ENCODE data around the gene GXYLT1.
"Not testable (repeated sequence)": the region's sequence is repeated elsewhere in the genome, so short reads cannot be mapped to it uniquely, and the experiment has no call there.

The GXYLT1 gene

DNA sequence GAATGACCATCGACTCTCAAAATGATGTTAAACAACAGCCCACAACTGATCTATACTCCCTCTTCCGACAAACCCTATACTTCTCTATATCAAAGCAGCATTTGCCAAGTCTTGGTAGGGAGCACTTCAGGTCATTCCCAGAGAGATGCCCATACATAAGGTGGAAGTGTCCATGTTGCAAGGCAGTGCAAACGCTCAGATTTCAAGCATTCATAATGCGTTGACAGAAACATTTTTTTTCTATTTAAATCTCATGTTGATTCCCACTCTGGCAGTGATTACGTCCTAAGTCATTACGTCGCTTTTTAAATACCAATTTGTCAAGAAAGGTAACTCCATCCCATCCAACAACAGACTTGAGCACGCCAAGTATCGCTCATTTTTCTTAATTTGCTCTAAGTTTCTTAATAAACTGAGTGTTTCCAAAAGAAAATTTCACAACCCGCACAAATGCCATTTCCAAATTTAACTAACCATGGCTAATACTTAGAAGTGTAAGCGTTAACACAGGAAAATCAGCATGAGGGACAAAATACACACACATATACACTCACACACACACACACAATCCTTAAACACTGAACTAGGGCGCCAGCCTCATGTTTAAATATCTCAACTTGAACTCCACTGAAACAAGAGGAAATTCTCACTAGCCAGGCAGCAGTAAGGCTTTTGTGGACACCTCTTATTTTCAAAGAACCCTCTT lies 1.1 kb downstream of the GXYLT1 start:
- DNase-seq, result no peak

DNA sequence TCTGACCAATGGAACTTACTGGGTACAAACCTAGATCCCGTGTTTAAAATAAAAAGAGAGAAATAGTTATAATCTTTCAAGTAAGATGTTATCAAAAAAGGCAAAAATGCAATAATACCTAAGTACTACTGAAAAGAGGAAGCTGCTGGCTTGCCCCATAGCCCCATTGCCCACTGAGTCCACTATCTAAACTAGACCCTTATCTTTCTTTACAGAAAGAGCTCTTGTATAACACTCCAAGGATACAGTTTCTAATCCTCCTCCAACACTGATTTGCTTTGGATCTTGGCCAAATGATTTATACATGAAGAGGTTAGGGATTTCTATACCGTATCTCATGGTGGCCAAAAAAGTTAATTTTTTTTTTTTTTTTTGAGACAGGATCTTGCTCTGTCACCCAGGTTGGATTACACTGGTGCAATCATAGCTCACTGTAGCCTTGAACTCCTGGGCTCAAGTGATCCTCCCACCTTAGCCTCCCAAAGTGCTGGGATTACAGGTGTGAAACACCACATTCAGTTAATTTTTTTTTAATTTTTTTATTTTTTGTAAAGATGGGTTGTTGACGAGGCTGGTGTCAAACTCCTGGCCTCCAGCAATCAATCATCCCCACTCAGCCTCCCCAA lies 2.6 kb downstream of the GXYLT1 start:
- no peak for DNase-seq

DNA sequence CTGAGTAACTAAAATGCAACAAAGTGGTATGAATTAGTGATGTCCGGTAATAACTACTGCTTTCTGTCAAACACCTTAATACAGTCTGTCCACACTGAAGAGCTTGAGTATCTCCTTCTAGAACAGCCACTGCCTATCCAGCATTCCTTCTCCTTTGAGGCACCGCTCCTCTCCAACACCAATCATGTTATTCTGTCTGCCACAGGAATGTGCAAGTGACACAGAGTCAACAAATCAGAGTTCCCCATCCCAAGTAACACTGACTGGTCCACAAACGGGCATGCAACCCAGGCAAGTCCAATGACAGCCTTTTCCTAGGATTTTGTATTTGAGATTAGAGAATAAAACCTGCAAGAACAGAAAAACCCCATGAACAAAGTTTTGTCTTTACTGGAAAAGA lies 3.8 kb downstream of the GXYLT1 start:
- no peak for DNase-seq

DNA sequence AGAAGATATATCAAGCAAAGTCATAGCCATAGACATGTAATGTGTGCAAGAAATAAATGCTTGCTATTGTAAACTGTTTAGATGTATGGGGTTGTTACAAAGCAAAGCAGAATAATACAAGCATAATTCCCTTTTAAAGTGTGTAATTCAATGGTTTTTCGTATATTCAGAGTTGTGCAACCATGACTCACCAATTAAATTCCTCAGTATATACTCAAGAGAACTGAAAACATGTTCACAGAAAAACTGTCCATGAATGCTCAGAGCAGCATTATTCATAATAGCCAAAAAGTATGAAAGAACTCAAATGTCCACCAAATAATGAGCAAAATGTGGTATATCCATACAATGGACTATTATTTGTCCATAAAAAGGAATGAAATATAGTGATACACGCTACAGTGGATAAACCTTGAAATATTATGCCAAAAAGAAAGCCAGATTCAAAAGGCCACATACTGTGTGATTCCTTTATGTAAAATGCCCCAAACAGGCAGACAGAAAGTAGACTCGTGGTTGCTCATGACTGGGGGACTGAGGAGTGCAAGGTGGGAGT lies 9.3 kb downstream of the GXYLT1 start:
- no peak for DNase-seq

DNA sequence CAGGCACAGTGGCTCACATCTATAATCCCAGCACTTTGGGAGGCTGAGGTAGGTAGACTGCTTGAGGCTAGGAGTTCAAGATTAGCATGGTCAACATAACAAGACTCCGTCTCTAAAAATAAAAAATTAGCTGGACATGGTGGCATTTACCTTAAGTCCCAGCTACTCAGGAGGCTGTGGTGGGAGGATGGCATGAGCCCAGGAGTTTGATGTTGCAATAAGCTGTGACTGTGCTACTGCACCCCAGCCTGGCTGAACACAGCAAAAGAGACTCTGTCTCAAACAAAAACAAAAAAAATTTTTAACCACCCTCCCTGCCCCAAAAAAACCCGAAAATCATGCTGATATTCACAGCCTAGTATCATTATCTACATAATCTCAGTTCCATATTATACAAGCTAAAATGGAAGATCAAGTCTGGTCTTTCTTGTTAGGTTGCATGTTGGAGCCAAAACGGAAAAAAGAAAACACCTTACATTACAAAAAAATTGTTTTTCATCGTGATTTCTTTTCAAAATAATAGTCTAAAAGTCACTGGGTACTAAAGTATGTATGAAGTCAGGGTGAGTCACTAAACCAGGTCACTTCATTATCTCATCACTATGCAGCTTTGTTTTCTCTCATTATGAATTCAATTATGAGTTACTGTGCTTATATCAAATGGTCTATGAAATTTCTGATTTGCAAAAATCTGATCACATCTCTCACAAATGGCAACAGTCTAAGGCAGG lies 13.8 kb downstream of the GXYLT1 start:
- no peak for DNase-seq

DNA sequence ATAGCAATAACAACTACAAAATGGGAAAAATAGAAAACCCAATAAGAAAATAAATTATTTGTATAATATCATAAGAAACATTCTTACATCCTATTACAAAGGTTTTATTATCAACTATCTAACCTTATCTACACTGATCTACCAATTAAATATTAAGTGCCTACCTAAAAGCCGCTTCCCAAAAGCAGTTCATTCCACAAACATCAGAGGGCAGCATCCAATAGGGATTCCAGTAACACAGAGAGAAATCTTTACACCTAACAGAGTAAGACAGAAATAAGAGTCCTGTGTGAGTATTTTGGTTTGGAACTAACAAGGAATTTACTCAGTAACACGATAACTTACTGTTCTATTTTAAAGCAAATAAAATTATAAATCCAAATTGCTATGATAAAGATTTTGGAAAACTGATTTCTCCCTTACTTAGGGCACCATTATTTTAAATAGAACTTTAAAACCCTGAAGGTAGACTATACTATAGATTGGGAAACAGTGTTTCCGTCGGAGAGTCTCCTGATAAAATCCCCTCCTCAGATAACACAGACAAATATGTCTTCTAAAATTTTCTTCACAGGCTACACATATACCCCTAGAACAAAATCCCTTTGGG lies 15.0 kb downstream of the GXYLT1 start:
- DNase-seq, result no peak

DNA sequence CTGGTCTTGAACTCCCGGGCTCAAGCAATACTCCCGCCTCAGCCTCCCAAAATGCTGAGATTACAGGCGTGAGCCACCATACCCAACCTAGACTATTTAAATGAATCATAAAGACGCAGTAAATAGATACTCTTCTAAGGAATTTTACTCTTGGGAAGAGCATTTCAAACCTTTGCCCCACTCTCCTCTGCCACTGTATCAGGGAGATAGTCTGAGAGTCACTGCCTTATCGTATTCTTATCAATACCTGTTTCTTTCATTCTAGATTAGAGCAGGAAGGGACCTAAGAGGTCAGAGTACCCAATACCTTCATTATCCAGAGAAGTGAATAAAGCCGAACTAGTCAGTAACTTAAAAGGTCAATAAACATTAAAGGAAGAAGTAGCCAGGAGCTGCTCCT lies 15.8 kb downstream of the GXYLT1 start:
- no peak for DNase-seq

DNA sequence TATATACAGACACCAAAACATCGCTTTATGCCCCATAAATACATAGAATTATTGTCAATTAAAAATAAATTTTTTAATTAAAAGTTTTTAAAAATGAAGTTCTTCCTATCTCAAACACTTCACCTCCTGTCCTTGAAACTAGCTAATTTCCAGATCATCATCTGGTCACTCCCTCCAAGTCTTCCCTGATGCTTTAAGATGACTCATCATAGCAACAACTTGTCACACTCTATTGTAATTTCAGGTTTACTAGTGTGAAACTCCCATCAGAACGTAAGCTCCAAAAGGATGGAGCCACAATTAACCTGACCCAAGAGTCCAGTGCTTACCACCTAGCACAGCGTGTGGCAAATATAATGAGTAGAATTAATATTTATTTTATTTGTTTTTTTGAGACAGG lies 16.3 kb downstream of the GXYLT1 start:
- DNase-seq, result no peak

DNA sequence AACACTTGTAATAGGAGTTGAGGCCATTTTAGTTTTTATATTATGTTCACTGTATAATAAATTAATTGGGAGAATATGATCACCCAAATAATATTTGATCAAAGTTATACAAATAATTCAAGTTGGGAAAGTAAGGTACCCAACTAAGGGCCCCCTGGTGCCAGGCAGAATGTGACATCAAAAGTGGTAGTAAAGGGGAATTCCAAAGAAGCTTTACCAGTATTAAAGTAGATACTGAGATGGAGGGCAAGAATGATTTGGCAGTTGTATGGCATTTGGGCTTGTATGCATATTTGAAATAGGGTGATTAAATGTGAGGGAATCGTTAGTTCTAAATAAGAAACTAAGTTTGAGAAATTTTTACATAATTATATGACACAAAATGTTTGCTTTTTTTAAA lies 17.7 kb downstream of the GXYLT1 start:
- DNase-seq, result no peak

DNA sequence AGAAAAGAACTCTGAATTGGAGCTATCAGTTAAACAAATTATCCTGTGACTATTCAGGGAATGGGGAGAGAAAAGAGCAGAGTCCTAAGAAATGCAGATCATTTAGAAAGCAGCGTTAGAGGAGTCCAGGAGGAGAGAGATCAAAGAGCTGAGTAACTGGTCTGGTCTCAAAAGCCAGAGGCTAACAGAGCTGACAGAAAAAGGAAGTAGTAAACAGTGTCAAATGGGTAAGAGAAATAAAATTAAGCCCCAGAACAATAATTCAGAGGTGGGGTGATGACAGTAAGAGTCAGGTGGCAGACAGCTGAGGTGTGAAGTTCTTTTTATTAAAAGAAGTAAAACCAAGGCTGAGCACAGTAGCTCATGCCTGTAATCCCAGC lies 19.3 kb downstream of the GXYLT1 start:
- DNase-seq, result no peak

DNA sequence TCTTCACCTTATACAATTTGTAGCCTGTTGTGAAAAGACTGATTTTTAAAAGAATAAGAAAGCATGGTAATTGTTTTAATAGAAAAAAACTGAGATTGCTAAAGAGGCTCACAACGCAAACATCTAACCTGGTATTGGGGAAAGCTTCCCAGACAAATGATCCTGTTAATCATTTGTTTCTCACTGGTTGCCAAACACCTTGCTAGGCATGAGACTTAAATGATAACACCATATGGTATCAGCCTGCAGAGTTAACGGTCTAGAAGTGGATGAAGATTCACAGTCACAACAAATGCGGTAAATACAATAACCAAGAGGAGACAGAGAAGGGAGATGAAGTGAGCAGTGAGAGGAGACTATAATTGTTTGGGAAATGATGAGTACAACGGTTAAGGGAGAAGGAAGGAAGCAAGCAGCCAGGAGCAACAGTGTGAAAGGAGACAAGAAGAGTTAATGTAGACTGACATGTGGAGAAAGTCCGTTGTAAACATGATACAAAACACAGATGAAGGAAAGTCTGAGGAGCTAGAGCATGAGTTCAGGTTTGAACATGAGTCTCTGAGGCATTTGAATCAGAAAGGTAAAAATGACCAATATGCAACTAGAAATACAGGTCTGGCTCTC lies 19.8 kb downstream of the GXYLT1 start:
- DNase-seq, result no peak

DNA sequence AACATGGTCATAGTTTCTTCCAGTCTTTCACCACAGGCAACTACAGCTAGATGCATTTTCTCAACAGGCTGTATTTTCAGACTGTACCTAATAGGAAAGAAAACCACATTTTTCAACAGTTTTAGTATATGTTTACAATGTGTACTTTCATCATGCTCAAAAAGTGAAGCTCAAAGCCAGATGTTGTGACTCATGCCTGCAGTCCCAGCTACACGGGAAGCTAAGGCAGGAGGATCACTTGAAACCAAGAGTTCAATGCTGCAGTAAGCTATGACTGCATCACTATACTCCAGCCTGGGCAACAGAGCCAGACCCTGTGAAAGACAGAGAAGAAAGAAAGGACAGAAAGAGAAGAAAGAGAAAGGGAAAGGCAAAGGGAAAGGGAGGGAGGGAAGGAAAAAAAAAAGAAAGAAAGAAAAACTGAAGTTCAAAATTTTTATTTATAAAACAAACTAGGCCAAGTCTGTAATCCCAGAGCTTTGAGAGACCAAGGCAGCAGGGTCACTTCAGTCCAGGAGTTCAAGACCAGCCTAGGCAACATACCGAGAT lies 25.5 kb downstream of the GXYLT1 start:
- no peak for DNase-seq

DNA sequence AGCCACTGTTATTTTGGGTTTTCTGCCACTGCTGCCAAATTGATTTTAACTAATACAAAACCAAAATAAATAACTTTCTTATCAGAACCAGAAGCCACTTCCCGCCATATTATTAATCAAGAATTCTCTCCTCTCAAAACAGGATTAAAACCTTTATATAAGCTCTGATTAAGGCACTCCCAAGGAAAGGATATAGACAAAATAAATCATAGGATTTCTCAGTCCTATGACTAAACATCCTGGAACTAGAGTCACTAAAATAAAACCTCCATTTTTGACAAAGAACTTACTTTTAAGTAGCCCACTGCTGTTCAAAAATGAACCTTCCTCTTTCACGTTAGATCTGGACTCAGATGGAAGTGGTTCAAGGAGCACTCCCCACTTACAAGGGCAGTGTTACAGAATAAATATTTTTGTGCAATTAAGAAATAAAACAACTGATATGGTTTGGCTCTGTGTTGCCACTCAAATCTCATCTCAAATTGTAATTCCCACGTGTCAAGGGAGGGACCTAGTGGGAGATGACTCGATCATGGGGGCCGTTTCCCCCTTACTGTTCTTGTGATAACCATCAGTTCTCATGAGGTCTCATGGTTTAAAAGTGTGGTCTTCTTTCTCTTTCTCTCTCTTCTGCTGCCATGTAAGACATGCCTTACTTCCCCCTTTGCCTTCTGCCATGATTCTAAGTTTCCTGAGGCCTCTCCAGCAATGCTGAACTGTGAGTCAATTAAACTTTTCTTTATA lies 26.4 kb downstream of the GXYLT1 start:
- no peak for DNase-seq

DNA sequence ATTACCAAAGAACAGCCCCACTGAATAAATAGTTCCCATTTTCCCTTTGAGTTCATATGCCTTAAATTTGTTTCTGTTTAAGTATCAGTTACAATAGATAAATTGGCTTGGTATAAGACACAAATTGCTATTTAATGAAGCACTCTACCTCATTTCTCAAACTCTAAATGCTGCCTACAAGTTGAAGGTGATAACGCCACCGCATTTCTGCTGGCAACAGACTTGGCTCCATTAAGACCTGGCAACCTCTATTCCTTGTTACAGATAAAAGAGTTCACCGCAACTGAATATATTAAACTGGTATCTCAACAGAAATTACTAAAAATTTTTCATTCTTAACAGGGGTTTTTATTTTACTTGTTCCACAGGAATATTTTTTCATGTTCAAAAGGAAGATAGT lies 35.6 kb downstream of the GXYLT1 start:
- no peak for DNase-seq

DNA sequence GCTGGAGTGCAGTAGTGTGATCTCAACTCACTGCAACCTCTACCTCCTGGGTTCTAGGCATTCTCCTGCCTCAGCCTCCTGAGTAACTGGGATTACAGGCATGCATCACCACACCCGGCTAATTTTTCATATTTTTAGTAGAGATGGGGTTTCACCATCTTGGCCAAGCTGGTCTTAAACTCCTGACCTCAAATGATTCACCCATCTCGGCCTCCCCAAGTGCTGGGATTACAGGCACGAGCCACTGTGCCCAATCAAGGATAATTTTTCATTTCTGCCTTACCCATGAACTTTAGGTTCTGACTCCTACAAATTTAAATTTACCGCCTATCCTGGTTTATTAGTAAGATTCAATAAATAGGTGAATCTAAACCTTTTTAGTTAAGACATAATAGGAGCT lies 37.9 kb downstream of the GXYLT1 start:
- DNase-seq, result not testable (repeated sequence)

DNA sequence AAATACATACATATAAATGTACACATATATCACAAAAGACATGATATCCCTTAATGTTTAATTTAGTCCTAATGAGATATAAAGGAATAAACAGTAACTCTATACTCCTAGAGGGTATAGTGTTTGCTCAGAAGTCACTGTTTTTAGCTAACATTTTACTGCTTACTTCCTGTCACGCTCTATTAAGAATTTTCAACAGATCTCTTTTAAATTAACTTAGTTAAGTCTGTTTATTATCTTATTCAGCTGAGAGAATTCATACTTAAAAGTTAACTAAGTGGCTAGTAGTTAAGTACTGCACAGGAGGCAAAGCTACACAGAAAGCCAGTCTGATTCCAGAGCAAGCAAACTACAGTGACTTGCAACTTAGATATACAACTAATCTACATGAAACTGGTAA lies 39.9 kb downstream of the GXYLT1 start:
- DNase-seq, result no peak

DNA sequence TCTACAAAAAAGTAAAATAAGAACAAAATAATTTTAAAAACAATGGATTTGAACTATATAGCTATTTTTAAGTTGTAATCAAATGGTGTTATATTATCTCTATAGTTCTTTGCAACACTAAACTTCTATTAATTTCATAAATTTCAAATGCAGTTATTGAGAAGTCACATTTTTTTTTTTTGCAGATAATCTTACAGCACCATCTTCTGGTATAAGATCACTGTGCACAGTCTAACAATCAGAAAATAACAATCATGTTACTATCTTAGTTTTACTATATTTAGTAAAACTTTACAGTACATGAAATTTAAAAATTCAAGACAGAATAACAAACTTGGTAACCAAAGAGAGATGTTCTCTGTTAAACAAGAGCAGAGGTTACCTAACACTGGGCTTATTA lies 40.6 kb downstream of the GXYLT1 start:
- DNase-seq, result no peak

DNA sequence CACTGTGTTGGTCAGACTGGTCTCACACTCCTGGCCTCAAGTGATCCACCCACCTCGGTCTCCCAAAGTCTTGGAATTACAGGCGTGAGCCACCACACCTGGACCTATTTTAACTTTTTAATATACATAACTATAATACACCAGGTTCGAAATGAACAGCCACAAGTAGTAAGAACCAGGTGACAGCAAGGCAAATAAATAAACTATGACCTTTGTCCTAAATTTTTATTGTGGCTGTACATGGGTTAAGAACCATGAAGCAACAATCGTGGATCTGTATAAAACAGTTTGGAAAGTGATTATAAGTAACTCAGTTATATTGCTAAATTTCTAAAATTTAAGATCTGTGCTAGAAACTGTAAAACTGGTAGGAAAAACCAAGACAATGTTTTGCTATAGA lies 41.5 kb downstream of the GXYLT1 start:
- DNase-seq, result no peak

DNA sequence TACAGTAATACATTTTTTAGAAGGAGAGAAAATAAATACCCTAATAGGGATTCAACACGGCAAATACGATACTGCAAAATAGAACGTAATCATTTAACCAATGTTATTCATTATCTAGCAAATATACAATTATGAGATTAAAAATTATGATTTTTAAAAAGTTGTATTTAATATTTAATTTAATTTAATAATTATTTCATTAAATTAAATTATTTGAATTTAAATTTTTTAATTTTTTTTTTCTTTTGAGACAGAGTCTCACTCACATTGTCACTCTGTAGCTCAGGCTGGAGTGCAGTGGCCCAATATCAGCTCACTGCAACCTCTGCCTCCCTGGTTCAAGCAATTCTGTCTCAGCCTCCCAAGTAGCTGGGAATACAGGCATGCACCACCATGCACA lies 42.0 kb downstream of the GXYLT1 start:
- DNase-seq, result no peak

DNA sequence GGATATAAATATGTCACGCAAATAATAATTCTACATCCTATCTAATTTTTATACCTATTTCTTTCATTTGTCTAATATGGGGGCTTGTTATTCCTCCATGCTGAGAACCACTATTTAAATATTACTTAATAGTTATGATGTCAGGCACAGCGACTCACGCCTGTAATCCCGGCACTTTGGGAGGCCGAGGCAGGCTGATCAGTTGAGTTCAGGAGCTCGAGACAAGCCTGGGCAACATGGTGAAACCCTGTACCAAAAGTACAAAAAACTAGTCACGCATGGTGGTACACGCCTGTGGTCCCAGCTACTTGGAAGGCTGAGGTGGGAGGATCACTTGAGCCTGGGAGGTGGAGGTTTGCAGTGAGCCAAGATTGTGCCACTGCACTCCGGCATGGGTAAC lies 45.2 kb downstream of the GXYLT1 start:
- DNase-seq, result no peak

DNA sequence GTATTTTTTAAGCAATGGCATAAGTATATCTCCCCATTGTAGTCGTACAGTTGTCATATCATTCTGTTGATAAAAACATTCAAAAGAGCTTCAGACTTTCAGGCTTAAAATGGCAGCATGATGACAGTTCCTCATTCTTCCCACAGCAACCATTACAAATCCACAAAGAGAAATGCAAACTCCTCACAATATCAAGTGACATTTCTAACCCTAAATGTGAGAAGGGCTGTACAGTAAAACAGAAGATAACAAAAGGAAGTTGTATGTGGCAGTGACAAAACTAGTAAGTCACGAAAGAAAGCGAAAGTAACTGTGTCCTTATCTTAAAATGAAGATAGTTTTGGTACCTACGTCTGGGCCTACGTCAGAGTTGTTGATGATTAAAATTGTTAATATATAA lies 46.7 kb downstream of the GXYLT1 start:
- no peak for DNase-seq

DNA sequence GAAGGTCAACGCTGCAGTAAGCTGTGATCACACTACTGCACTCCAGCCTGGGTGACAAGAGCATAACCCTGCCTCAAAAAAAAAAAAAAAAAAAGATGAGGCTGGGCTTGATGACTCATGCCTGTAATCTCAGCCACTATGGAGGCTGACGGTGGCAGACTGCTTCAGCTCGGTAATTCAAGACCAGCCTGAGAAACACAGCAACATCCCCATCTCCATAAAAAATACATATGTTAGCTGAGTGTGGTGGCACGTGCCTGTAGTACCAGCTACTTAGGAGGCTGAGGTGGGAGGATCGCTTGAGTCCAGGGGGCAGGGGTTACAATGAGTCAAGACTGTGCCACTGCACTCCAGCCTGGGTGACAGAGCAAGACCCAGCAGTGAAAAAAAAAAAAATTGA lies 50.4 kb downstream of the GXYLT1 start:
- DNase-seq, result no peak

Measured in activated CD4-positive, alpha-beta T cell treated with anti-CD3 and anti-CD28 coated beads for 1 hour (primary cell).